Prostate gland (tissue), 2 donors: ENCODE measurements around the gene NSD1.

Source experiments
- POLR2A ChIP-seq: fragments of 450-650 bp; IDR thresholded peaks from one replicate; pipeline ENCODE4 v1.6.1; 2016; ENCODE audit warnings: antibody characterized with exemption, mild to moderate bottlenecking
- TF ChIP-seq, protein P1 (sequence below), 4 experiments: fragments of 200-600 bp in 2 of 4; fragments of 450-650 bp in 2 of 4; sonication (generic) in 2 of 4; IDR thresholded peaks; 1 replicate in 3 of 4; 2 replicates in 1 of 4; pipeline ENCODE4 v1.5.1; 2016 to 2019; ENCODE audit warnings: antibody characterized with exemption in 4 of 4, mild to moderate bottlenecking in 2 of 4, moderate library complexity in 2 of 4

- TF ChIP-seq, protein P1, sequence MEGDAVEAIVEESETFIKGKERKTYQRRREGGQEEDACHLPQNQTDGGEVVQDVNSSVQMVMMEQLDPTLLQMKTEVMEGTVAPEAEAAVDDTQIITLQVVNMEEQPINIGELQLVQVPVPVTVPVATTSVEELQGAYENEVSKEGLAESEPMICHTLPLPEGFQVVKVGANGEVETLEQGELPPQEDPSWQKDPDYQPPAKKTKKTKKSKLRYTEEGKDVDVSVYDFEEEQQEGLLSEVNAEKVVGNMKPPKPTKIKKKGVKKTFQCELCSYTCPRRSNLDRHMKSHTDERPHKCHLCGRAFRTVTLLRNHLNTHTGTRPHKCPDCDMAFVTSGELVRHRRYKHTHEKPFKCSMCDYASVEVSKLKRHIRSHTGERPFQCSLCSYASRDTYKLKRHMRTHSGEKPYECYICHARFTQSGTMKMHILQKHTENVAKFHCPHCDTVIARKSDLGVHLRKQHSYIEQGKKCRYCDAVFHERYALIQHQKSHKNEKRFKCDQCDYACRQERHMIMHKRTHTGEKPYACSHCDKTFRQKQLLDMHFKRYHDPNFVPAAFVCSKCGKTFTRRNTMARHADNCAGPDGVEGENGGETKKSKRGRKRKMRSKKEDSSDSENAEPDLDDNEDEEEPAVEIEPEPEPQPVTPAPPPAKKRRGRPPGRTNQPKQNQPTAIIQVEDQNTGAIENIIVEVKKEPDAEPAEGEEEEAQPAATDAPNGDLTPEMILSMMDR (IDR thresholded peaks at IDR 0.05): no peak
- TF ChIP-seq POLR2A: no peak
Measured at GRCh38 chr5:177094224-177095087, 39.1 kb upstream of the NSD1 start.
